Stimulated activated CD8-positive, alpha-beta memory T cell treated with anti-CD3 and anti-CD28 coated beads, Interleukin-7, amount 100 ng/mL, for 4 hours (primary cell): ENCODE measurements around the gene CELF2.

Experiments used
- DNase-seq, 2 donors: peaks; one replicate each; pipeline ENCODE4 v3.0.0-alpha.2; 2020; ENCODE audit warnings: low read depth in 2 of 2

The CELF2 gene

DNA sequence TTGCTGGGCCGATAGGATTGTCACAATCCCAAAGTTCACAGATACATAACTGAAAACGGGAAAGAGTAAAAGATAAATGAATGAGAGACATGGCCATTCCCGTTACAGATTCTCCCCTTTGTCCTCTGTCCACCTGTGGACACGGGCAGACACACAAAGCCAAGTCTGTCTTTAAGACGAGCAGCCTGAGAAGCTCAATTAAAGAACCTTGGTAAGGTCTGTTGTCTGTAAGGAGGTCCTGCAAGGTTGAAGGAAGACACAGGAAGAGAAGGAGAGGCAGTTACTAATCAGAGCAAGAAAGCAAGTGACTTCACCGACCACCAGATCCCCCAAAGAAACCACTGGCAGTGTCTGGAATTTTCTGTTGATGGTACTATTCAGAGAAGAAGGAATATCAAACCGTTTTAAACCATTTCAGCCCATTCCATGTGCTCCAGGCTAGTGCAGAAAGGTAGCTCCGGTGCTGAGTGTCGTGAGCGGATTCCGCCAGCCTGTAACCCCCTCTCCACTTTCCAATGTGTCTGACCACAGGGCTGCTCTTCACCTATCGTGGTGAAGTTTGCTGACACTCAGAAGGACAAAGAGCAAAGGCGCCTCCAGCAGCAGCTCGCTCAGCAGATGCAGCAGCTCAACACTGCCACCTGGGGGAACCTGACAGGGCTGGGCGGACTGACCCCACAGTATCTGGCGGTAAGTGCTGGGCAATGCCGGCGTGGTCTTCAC, 252.6 kb downstream of the CELF2 start:
- peak; percentile 57 to 62 for DNase-seq

DNA sequence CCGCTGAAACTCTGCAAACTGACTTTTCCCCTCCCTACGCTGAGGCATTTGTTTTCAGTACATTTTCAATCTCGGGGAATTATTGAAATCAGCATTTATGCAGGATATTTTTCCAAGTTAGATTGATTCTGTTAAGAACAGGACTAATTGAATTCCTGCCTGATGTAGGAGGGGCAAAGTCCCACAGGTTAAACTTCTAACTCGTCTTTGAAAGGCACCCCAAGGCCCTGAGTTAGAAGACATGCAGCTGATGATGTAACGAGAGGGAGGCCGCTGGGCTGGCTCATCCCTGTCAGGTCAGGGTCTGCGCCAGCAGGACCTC, 253.1 kb downstream of the CELF2 start:
- DNase-seq, result no peak

- DNase-seq, result no peak
Measured at GRCh38 chr10:11272915-11273389, 255.3 kb downstream of the CELF2 start.

DNA sequence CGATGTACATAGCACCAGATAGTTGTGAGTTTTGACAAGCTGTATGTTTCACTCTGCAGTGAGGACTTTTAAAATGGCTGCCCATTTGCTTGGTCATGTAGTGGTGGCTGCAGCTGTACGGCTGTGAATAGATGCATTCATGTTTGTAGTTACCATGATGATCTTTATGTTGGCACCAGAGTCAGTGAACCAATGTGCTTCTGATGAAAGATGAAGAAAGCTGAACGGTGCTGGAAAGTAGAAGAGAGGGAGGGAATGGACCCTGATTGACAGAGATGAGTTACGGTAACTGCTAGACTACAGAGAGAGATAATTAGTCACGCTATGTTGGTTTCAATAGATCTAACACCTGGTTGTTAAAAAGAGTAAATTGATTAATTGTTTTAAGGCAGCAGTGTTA, 256.8 kb downstream of the CELF2 start:
- DNase-seq, result no peak

- DNase-seq, result no peak
Measured at GRCh38 chr10:11275651-11276050, 258.0 kb downstream of the CELF2 start.

- DNase-seq, result no peak
Measured at GRCh38 chr10:11276449-11276990, 258.8 kb downstream of the CELF2 start.

GRCh38 chr10:11279314-11279713, 261.6 kb downstream of the CELF2 start:
- no peak for DNase-seq

DNA sequence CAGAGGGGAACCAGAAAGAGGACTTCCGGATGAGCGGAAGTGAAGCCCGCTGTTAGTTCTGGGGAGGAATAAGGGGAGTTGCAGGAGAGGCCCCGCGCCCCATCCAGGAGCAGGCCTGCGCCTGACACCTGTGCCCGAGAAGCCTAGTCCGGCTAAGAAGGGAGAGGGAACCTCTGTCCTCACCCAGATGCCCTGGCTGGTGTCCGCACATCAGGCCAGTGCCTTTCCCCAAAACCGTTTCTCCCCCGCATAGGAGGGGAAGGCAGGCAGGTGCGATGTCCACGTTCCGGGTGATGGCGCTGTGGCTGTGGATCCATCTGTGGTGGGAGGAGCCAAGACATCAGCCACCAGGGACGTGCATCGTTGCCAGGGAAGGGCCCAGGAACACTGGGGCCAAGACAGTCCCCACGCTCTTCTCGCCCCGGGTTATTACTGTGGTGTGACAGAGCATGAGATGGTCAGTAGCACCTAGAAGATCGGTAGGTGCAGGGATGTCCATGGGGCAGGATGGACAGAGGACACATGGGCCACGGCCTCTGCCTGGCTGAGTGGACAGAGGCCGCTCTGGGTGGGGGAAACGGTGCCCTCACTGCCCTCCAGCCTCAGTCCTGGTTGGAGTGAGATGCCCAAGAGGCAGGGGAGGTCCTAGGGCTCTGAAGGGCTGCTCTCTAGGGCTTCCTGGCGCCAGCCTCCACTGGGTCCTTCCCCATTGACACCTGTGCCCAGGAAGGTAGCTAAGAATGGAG, 262.7 kb downstream of the CELF2 start:
- no peak for DNase-seq

DNA sequence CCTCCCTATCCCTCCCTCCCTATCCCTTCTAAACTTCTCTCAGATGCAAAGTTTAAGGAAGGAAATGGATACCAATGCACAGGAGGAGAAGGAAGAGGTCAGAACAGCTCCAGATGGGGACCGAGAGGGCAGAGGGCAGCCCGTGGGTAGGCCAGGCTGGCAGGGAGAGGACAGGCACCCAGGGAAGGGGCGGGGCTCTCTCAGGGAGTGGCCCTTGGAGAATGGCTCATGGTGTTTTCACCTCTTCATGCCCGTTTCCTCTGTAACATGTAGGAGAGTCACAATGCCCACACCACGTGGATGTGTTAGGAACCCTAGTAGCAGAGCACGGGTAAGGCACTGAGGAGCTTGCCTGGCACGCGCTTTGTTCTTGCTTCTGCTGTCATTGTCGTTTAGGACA, 264.5 kb downstream of the CELF2 start:
- DNase-seq, result no peak

GRCh38 chr10:11282661-11283060, 265.0 kb downstream of the CELF2 start:
- DNase-seq, result no peak

DNA sequence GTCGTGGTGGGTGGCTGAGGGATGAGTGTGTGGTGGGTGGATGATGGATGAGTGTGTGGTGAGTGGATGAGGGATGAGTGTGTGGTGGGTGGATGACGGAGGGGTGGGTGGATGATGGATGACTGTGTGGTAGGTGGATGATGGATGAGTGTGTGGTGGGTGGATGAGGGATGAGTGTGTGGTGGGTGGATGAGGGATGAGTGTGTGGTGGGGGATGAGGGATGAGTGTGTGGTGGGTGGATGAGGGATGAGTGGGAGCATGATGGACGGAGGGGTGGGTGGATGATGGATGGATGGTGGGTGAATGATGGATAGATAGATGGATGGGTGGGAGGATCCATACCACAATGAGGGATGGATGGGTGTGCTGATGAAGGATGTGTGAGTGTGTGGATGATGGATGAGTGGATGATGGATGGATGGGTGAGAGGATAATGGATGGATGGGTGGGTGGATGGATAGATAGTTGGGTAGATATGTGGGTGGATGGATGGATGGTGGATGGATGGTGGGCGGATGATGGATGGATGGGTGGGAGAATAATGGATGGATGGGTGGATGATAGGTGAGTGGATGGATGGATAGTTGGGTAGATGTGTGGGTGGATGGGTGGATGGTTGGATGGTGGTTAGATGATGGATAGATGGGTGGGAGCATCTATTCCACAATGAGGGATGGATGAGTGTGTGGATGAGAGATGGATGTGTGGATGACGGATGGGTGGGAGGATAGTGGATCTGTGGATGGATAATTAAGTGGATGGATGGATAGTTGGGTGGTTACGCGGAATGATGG, 266.8 kb downstream of the CELF2 start:
- DNase-seq, result no peak

DNA sequence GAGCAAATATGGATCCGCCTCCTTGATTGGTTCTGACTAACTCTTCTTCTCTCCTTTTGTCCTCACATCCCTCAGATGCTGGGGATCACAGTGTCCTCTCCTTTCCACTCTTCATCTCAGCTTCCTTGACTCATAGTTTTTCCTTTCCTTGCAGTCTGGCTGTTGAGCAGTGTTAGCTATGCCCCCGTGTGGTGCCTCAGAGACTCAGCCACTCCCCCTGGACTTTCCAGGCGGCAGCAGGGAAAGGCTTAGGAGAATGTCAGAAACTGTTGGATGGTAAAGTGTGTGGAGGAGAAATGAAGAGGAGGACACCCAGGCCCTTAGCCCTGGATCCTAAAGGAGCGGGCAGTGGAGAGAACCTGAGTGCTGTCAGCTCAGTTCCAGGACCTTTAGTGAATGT, 267.5 kb downstream of the CELF2 start:
- no peak for DNase-seq

DNA sequence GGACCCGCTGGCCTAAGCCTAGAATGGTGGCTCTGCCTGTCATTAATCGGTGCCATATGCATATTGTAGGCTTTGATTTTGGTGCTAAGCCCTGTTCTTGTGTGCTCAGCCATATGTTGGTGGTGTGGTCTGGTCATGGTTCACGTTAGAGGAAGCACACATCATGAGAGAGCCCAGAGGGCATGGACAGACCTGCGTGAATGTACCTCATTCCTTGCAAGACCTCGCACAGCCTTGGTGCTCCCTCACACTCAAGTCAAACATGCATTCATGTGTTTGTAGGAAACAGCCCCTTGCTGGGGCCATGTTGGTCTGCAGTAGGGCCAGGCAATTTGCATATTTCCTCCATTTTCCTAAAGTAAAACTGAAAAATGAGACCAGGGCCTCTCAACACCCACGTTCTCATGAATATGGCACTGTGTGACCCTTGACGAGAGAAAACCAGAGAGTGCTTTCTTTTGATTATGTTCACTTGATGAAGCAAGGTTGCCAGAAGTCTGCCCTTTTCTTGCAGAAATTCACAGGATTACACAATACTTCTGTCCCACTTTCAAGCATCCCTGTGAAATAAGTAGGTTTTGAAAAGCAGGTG, 268.7 kb downstream of the CELF2 start:
- DNase-seq, result no peak

DNA sequence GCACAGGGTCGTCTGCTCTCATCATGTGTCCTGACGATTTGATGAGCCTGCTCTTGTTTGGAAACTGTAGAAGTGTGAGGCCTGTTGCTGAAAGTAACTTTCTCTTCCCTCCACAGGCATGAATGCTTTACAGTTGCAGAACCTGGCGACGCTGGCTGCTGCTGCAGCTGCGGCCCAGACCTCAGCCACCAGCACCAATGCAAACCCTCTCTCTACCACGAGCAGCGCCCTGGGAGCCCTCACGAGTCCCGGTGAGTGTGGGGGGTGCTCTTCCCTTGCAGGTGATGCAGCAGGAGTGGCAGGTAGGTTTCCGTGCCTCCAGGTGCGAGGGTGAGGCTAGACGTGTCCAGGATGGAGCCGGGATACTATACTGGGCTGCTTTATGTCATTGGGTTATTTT, 270.6 kb downstream of the CELF2 start:
- DNase-seq, result no peak

- DNase-seq, result no peak
Measured at GRCh38 chr10:11290156-11290890, 272.7 kb downstream of the CELF2 start.

DNA sequence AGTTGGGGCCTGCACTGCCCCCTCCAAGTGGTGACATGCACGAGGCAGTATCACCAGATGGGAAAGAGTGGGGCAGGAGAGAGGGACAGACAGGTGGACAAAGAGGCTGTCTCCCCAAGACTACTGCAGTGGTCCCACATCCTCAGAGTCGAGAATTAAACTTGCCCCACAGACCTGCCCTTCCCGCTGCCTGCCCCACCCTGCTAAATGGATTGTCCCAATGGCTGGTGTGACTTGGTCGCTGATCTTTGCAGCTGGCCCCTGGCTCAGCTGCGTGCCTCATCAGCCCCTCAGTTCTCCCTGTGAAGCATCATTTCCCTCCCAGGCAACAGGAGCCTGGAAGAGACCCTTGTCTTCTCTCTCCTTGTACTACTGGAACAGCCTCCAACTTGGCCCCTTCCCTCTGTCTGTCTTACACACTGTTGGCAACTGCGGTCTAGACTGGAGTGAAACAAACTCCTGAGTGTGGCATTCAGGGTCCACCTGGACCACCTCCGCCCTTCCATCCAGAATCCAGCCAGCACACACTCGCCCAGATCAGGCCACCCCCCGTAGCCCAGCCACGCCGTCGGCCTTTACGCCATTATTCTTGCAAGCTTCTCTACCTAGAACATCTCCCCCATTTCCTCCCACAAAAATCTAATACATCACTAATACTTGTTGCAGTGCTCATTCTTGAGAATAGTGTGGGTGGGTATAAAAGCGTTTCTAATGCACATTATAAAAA, 275.1 kb downstream of the CELF2 start:
- DNase-seq, result no peak

DNA sequence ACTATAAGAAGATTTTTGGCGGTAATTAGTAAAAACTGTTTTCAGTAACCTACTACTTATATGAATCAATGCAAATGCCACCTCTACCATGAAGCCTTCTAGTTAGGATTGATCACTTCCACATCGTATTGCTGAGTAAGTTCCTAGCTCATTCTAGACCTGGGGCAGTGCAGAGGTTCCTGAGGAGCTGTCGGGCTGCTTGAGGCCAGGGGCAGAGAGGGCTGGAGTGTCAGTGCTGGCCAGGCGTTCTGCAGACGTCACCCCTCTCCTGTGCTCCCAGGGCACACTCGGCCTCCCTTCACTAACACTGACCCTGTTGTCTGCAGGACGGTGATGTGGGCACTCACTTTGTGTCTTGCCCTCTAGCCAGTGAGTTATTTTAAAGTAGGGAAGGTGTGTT, 275.7 kb downstream of the CELF2 start:
- DNase-seq, result no peak

DNA sequence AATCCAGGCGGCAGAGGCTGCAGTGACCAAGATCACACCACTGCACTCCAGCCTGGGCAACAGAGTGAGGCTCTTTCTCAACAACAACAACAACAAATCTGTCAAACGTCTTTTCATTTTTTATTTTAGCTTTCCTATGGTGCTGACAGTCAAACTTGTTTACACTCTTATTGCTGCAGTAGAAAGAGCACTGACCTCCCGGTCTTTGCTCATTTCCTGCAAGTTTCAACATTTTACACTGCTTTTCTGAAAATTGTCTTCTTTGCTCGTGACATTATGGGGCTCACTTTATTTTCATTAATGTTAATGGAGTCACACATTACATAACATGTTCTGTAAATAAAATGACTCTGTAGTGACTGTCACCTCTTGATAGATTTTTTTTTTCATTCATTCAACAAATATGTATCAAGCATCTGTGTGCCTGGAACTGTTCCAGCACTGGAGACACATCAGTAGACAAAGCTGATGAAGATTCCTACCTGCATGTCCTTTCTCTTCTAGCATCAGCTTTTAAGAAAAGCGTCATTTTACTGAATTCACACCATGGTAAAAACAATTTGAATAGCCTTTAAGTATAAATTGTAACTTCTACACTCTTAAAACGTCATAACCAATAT, 277.3 kb downstream of the CELF2 start:
- no peak for DNase-seq

DNA sequence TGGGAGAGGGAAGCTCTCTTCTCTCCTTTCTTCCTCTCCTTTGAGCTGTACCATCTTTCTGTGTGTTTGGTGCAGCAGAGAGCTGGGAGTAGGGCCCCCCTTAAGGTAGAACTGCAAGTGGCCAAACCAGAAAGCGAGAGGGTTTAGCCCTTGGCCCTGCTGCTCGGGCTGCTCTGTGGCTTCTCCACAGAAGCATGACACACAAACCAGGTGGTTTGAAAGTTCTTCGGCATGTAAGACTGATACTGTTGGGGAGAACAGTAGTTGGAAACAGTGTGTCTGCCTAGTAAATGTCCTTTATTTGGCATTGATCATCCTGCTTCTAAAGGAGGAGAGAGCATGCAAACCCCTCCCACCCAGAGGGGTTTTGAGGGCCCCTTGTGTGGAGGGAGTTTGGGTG, 277.8 kb downstream of the CELF2 start:
- DNase-seq, result no peak

- no peak for DNase-seq
Measured at GRCh38 chr10:11297136-11297535, 279.5 kb downstream of the CELF2 start.
